HEK293 (cell line): ENCODE data around the gene C11orf91.

Experiments used
- CTCF ChIA-PET: fragments of 350-600 bp; formaldehyde crosslinking; extraction: SDS; loops from one replicate; lab custom pipeline; 2021; ENCODE audit warnings: antibody characterized with exemption; lab: Yijun Ruan, JAX
- POLR2A ChIA-PET: fragments of 300-600 bp; formaldehyde crosslinking; extraction: SDS; loops from one replicate; lab custom pipeline; 2020; ENCODE audit warnings: antibody characterized with exemption, inconsistent platforms; lab: Yijun Ruan, JAX
- H3K27ac ChIP-seq: fragments of 200-500 bp; sonication (Bioruptor generic); 2 replicates; pipeline ENCODE4 v1.5.1; 2014; ENCODE audit warnings: low read depth, low read length, control low read depth, inconsistent platforms; ENCODE audit errors: extremely low read depth
- H3K36me3 ChIP-seq, 2 experiments: fragments of 200-500 bp in 1 of 2; sonication (Bioruptor generic) in 1 of 2; 1 replicate in 1 of 2; 2 replicates in 1 of 2; pipeline ENCODE4 v1.5.1; 2014 to 2017; ENCODE audit warnings: inconsistent platforms in 2 of 2, low read length in 2 of 2; ENCODE audit not compliant: control insufficient read depth in 2 of 2, insufficient read depth in 1 of 2
- H3K4me1 ChIP-seq: fragments of 200-500 bp; sonication (Bioruptor generic); 2 replicates; pipeline ENCODE4 v1.5.1; 2014; ENCODE audit warnings: mild to moderate bottlenecking, low read length, inconsistent platforms; ENCODE audit not compliant: control insufficient read depth, insufficient read depth
- H3K4me3 ChIP-seq: 2 replicates; pipeline ENCODE4 v1.5.1; 2011; ENCODE audit warnings: low read depth, mild to moderate bottlenecking, control low read depth, low read length, moderate library complexity
- H3K9me3 ChIP-seq: fragments of 200-500 bp; sonication (Bioruptor generic); 2 replicates; pipeline ENCODE4 v1.5.1; 2014; ENCODE audit warnings: low read depth, low read length, inconsistent platforms; ENCODE audit not compliant: control insufficient read depth, insufficient read depth
- FEZF1 ChIP-seq: fragments of 450-650 bp; formaldehyde crosslinking; IDR thresholded peaks from 2 replicates; pipeline ENCODE4 v1.5.1; 2016; ENCODE audit warnings: missing biosample characterization, missing genetic modification characterization
- HOXA7 ChIP-seq: sonication (generic); formaldehyde crosslinking; IDR thresholded peaks from 2 replicates; pipeline ENCODE4 v1.8.1; 2022; ENCODE audit warnings: missing genetic modification reagents, borderline replicate concordance
- KLF8 ChIP-seq: fragments of 450-650 bp; formaldehyde crosslinking; IDR thresholded peaks from 2 replicates; pipeline ENCODE4 v1.5.1; 2016; ENCODE audit warnings: missing biosample characterization, missing genetic modification characterization
- ZBTB10 ChIP-seq: fragments of 450-650 bp; formaldehyde crosslinking; IDR thresholded peaks from 2 replicates; pipeline ENCODE4 v1.5.1; 2016; ENCODE audit warnings: missing biosample characterization, missing genetic modification characterization
- ZNF10 ChIP-seq: fragments of 450-650 bp; formaldehyde crosslinking; IDR thresholded peaks from 2 replicates; pipeline ENCODE4 v1.5.1; 2017; ENCODE audit warnings: missing biosample characterization, missing genetic modification characterization
- ZNF19 ChIP-seq: fragments of 450-650 bp; formaldehyde crosslinking; IDR thresholded peaks from 2 replicates; pipeline ENCODE4; 2016; ENCODE audit warnings: missing biosample characterization, missing genetic modification characterization, low read depth
- ZNF23 ChIP-seq: fragments of 450-650 bp; formaldehyde crosslinking; IDR thresholded peaks from 2 replicates; pipeline ENCODE4 v1.5.1; 2016; ENCODE audit warnings: missing biosample characterization, missing genetic modification characterization, borderline replicate concordance
- ZNF404 ChIP-seq: fragments of 450-650 bp; formaldehyde crosslinking; IDR thresholded peaks from 2 replicates; pipeline ENCODE4 v1.5.1; 2017; ENCODE audit warnings: missing biosample characterization, missing genetic modification characterization
- ZNF501 ChIP-seq: fragments of 450-650 bp; formaldehyde crosslinking; IDR thresholded peaks from 2 replicates; pipeline ENCODE4 v1.5.1; 2016; ENCODE audit warnings: missing biosample characterization, missing genetic modification characterization
- ZNF513 ChIP-seq: fragments of 450-650 bp; IDR thresholded peaks from 2 replicates; pipeline ENCODE4 v1.5.1; 2018; ENCODE audit warnings: missing biosample characterization, missing genetic modification characterization
- ZNF514 ChIP-seq: fragments of 450-650 bp; formaldehyde crosslinking; IDR thresholded peaks from 2 replicates; pipeline ENCODE4 v1.5.1; 2016; ENCODE audit warnings: missing biosample characterization, missing genetic modification characterization
- ZNF561 ChIP-seq: fragments of 450-650 bp; IDR thresholded peaks from 2 replicates; pipeline ENCODE4 v1.5.1; 2018; ENCODE audit warnings: missing biosample characterization, missing genetic modification characterization, borderline replicate concordance
- ZNF600 ChIP-seq: fragments of 450-650 bp; formaldehyde crosslinking; IDR thresholded peaks from 2 replicates; pipeline ENCODE4 v1.5.1; 2016; ENCODE audit warnings: missing biosample characterization, missing genetic modification characterization
- ZNF610 ChIP-seq: fragments of 450-650 bp; formaldehyde crosslinking; IDR thresholded peaks from 2 replicates; pipeline ENCODE4 v1.5.1; 2016; ENCODE audit warnings: missing biosample characterization, missing genetic modification characterization, borderline replicate concordance
- ZNF777 ChIP-seq: fragments of 450-650 bp; formaldehyde crosslinking; IDR thresholded peaks from 2 replicates; pipeline ENCODE4 v1.5.1; 2017; ENCODE audit warnings: missing biosample characterization, missing genetic modification characterization, borderline replicate concordance
- ZNF785 ChIP-seq: fragments of 450-650 bp; formaldehyde crosslinking; IDR thresholded peaks from 2 replicates; pipeline ENCODE4 v1.5.1; 2016; ENCODE audit warnings: missing biosample characterization, missing genetic modification characterization
- ZNF830 ChIP-seq: fragments of 450-650 bp; IDR thresholded peaks from 2 replicates; pipeline ENCODE4 v1.5.0; 2018; ENCODE audit warnings: missing biosample characterization, missing genetic modification characterization, low read depth, mild to moderate bottlenecking, moderate library complexity
- TF ChIP-seq, protein P1 (sequence below): fragments of 450-650 bp; formaldehyde crosslinking; IDR thresholded peaks from 2 replicates; pipeline ENCODE4 v1.5.1; 2016; ENCODE audit warnings: missing biosample characterization, missing genetic modification characterization, borderline replicate concordance

Gene C11orf91

DNA sequence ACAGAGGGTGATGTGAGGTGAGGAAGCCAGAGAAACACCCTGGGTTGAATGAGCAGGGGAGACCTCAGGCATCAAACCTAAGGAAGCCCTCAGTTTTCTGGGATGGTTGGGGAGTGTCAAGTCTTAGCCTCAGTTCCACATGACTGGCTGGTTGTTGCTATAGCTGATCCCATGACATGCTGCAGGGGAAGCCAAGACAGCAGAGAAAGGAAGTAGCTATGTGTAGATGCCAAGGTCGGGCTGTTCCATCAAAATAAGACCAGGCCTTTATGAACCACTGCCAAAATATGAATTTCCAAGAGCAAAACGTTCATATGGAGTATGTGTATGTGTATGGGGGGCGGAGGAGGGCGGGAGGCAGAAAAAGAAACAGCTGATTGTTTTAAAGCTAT is 24.0 kb upstream of the C11orf91 start (continued):
- TF ChIP-seq FEZF1 (tag by site-specific recombination), result no peak
- no peak for TF ChIP-seq ZNF501 (tag by site-specific recombination)
- TF ChIP-seq ZNF10, result no peak

DNA sequence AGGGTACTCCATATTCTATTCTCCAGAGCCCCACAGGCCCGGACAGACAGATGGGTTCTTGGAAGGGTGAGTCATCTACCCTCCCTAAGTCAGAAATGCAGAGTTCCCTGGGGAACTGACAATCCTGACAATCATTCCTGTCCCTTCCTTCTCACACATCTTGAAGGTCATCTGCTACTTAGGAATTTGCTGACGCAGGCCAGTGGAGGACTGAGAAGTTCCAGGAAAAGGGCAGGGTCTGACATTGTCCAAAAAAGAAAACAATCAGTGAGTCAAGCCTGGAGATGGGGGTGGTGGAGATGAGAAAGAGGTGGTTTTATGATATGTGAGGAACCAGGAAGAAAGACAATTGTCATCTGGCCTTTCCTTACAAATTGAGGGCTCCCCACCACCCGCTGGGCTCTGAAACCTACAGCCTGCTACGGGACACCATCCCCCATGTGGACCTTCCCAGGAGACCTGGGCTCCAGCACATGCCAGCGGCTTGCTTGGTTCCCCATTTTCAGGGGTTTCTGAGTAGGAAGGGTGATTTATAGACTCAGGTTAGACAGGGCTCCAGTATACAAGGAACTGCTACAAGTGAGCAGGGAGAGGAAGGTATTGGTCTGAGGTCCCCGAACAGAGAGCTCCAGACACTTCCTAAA is 22.7 kb upstream of the C11orf91 start:
- no peak overlapping the region for H3K4me3 ChIP-seq
- 0 out of 2 replicates have a peak, but pooled peaks have one; percentile 21 for TF ChIP-seq ZNF600 (tag by site-specific recombination)
- TF ChIP-seq, protein P1, sequence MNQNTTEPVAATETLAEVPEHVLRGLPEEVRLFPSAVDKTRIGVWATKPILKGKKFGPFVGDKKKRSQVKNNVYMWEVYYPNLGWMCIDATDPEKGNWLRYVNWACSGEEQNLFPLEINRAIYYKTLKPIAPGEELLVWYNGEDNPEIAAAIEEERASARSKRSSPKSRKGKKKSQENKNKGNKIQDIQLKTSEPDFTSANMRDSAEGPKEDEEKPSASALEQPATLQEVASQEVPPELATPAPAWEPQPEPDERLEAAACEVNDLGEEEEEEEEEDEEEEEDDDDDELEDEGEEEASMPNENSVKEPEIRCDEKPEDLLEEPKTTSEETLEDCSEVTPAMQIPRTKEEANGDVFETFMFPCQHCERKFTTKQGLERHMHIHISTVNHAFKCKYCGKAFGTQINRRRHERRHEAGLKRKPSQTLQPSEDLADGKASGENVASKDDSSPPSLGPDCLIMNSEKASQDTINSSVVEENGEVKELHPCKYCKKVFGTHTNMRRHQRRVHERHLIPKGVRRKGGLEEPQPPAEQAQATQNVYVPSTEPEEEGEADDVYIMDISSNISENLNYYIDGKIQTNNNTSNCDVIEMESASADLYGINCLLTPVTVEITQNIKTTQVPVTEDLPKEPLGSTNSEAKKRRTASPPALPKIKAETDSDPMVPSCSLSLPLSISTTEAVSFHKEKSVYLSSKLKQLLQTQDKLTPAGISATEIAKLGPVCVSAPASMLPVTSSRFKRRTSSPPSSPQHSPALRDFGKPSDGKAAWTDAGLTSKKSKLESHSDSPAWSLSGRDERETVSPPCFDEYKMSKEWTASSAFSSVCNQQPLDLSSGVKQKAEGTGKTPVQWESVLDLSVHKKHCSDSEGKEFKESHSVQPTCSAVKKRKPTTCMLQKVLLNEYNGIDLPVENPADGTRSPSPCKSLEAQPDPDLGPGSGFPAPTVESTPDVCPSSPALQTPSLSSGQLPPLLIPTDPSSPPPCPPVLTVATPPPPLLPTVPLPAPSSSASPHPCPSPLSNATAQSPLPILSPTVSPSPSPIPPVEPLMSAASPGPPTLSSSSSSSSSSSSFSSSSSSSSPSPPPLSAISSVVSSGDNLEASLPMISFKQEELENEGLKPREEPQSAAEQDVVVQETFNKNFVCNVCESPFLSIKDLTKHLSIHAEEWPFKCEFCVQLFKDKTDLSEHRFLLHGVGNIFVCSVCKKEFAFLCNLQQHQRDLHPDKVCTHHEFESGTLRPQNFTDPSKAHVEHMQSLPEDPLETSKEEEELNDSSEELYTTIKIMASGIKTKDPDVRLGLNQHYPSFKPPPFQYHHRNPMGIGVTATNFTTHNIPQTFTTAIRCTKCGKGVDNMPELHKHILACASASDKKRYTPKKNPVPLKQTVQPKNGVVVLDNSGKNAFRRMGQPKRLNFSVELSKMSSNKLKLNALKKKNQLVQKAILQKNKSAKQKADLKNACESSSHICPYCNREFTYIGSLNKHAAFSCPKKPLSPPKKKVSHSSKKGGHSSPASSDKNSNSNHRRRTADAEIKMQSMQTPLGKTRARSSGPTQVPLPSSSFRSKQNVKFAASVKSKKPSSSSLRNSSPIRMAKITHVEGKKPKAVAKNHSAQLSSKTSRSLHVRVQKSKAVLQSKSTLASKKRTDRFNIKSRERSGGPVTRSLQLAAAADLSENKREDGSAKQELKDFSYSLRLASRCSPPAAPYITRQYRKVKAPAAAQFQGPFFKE, result no peak
- ChIA-PET POLR2A (interaction anchor here (2.5 kb wide), 1 partner anchor 13 kb away, joined by 15 read pairs; the partner anchor contains the start of gene CD59), CTCF (interaction anchor here (0.7 to 0.9 kb wide), 3 partner anchors 8 to 19 kb away, joined by 3 to 5 read pairs (median 3); no protein-coding TSS in a partner anchor)
- no peak overlapping the region for H3K27ac ChIP-seq
- peaks cover 4% of the 10 kb centered on the region for H3K4me1 ChIP-seq
- no peaks in the 10 kb centered on the region for H3K9me3 ChIP-seq
- peaks cover 0 to 41% of the 10 kb centered on the region in 2 experiments; a peak in 1 of 3 replicates for H3K36me3 ChIP-seq

DNA sequence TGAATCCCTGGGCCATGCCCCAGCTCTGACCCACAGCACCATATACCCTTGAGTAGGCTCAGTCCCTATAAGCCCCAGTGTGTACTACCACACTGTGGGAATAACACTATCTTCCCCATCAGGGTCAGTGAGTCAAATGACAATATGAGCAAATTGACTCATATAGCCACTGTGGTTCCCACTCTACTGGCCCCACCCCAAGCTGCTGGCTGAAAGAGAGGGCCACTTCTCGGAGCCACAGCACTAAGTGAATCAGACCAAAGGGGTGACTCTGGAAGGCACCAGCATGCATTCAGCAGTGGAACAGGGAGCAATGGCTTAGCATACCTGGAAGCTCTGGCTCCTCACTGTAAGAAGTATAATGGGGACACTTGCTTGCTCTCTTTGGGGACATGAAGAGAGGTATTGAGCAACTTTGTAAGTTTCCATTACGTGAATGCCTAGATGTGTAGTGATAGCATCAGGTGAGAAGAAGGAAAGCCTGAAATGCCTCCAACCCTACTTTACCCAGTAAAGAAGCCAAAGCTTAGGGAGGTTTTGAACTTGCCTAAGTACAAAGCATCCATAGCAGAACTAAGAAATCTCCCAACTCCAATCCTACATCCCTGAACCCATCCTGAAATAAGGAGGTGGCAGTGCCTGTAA is 22.1 kb upstream of the C11orf91 start:
- Histone ChIP-seq H3K36me3 (peaks cover 0 to 42% of the 10 kb centered on the region in 2 experiments; a peak in 1 of 3 replicates), H3K9me3 (no peaks in the 10 kb centered on the region), H3K4me1 (peaks cover 4% of the 10 kb centered on the region), H3K27ac (no peak overlapping the region), H3K4me3 (no peak overlapping the region)
- CTCF ChIA-PET, result no interaction called here
- POLR2A ChIA-PET, result interaction anchor here (2.2 kb wide), 1 partner anchor 14 kb away, joined by 8 read pairs; the partner anchor contains the start of gene CD59
- no peak for TF ChIP-seq KLF8 (tag by site-specific recombination)
- no peak for TF ChIP-seq ZNF514 (tag by site-specific recombination)
- TF ChIP-seq ZNF777 (tag by site-specific recombination), result no peak
- no peak for TF ChIP-seq ZNF513 (tag by site-specific recombination)
- TF ChIP-seq, all 188 proteins: peak for 0

- no peak overlapping the region for H3K4me3 ChIP-seq
- ChIA-PET POLR2A (interaction anchor here (0.7 to 2.2 kb wide), 2 partner anchors 15 to 20 kb away, joined by 3 to 8 read pairs; partner anchors contain the start of gene CD59), CTCF (interaction anchor here (0.8 kb wide), 1 partner anchor 87 kb away, joined by 3 read pairs; no protein-coding TSS in a partner anchor)
- peaks cover 0 to 49% of the 10 kb centered on the region in 2 experiments; a peak in 1 of 3 replicates for H3K36me3 ChIP-seq
- no peak overlapping the region for H3K27ac ChIP-seq
- peaks cover 4% of the 10 kb centered on the region for H3K4me1 ChIP-seq
- no peaks in the 10 kb centered on the region for H3K9me3 ChIP-seq
- TF ChIP-seq ZBTB10 (tag by site-specific recombination) (no peak), ZNF561 (tag by site-specific recombination) (no peak), ZNF785 (no peak), ZNF404 (tag by site-specific recombination) (no peak), ZNF19 (no peak), ZNF600 (tag by site-specific recombination) (no peak), ZNF830 (no peak), ZNF610 (tag by site-specific recombination) (no peak), HOXA7 (CRISPR knock-in tag) (no peak), ZNF23 (tag by site-specific recombination) (no peak), ZNF514 (tag by site-specific recombination) (no peak)
These were observed 21.4 kb upstream of the C11orf91 start for GRCh38 chr11:33721984-33722383.
